Activated CD4-positive, alpha-beta T cell treated with anti-CD3 and anti-CD28 coated beads for 1 hour (primary cell): ENCODE data around the gene ASTN2.

ENCODE experiments used
- DNase-seq: peaks from one replicate; pipeline ENCODE4 v3.0.0-alpha.2; 2020

Gene ASTN2

DNA sequence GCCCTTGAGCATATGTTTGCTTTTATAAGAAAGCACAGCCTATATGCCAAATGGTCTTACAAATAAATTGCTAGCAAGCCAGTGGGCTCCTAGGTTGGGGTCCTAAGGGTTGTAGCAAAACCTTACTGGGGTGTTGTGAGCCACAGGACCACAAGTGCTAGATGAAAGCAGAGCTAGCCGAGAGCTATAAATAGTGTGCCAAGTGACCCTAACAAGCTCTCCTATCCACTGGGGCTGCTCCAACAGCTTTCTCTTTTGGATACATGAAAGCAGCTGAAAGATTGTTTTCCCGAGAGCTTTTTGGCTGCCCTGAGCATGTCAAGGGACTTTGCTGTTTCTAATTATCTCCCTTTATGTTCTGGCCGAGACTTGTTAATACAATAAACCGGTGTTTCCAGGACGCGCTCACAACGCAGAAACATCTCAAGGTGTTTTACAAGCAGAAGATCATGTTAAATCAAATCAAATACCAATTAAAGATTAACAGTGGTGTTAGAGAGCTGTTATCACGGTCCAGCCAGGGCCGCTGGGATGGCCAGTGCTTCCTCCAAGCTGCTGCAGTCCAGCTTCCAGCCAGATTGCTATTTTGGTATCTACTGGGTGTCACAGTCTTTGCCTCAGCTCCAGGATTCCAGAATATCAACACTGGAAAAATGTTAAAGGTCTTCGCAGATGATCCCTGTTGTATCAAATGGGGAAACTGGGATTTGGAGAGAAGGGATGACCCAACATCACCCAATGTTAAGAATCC, 351.0 kb downstream of the ASTN2 start:
- no peak for DNase-seq

GRCh38 chr9:117060963-117061362, 353.9 kb downstream of the ASTN2 start:
- no peak for DNase-seq

- no peak for DNase-seq
Observed at GRCh38 chr9:117050007-117050406, 364.9 kb downstream of the ASTN2 start.

GRCh38 chr9:117046666-117047327, 368.1 kb downstream of the ASTN2 start:
- no peak for DNase-seq

- no peak for DNase-seq
Observed at GRCh38 chr9:117044241-117044640, 370.6 kb downstream of the ASTN2 start.

DNA sequence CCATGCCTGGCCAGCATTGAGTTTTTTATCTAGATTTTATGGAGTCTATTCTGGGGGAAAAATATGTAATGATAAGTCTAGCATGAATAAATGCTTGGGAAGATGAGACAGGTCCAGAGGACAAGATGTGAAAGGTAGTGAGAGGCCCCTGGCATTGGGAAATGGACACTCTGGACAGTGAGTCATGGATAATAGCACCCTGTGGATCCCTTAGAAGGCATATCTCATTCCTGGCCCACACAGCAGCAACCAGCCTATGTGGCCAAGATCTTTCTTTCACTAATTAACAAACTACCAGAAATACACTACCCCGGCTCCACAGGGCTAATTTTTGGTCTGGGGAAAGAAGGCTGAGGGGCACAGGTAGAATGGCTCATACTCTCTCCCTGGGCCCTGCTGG, 371.7 kb downstream of the ASTN2 start:
- no peak for DNase-seq

GRCh38 chr9:117035546-117035945, 379.3 kb downstream of the ASTN2 start:
- DNase-seq: no peak

DNA sequence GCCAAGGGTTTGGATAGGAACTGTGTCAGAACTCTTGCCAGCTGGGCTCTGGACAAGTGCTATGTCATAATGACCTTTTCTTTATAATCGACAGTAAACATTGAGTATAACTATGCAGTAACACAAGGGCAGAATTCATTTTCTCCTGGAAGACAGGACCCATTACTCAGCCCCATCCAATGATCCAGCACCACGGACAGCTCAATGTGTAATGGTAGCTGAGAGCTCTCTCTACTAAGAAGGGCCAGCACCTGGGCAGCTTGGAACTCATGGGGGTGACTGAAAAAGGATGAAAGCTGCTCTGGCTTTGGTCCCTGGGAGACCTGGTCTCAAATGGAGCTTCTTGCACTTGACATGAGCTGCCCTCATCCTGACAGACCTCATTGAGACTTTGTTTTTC, 380.0 kb downstream of the ASTN2 start:
- DNase-seq: no peak

- DNase-seq: no peak
Observed at GRCh38 chr9:117030254-117030768, 384.5 kb downstream of the ASTN2 start.

DNA sequence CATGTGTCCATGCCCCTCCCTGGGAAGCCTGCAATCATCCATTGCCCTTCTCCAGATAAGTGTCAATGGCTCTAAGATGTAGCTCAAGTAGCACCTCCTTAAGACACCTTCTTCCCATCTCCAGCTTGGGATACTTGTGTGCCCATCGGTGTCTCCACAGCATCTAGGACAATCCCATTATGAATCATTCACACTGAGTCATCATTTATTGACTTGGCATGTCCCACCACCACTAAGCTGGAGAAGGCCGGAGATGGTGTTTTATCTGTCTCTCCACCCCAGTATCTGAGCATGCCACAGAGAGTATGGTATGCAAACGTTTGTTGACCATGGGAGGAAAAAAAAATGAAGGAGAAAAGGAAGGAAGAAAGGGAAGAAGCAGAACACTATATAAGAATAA, 385.5 kb downstream of the ASTN2 start:
- no peak for DNase-seq

GRCh38 chr9:117028103-117028858, 386.6 kb downstream of the ASTN2 start:
- DNase-seq: no peak

GRCh38 chr9:117021906-117022305, 393.0 kb downstream of the ASTN2 start:
- no peak for DNase-seq

DNA sequence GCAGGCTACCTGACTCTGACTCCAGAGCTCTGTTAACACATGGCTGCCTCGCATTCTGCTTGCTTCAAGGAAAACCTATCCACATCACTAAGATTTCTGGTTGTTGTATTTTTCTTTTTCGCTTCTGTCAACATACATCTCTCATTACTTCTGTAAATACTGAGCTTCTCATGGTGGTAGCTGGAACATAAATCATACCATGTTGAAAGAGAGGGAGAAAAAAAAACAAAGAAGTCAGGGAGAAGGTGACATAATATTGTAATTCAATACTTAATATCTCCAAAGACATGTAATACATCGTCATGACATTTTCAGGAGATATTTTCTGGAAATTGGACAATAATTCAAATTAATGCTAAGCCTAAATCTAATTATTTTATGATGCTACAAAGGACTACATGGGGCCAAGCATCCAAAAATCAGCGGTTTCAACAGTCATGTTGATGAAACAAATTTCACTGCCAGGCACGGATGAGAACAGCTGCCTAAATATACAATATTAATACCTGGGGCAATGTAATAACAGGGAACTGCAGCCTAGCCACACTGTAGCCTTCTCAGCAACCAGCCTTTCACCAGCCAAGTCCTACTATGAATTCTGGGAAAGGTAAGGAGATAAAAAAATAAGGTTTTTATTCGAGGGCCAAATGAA, 395.8 kb downstream of the ASTN2 start:
- DNase-seq: no peak

DNA sequence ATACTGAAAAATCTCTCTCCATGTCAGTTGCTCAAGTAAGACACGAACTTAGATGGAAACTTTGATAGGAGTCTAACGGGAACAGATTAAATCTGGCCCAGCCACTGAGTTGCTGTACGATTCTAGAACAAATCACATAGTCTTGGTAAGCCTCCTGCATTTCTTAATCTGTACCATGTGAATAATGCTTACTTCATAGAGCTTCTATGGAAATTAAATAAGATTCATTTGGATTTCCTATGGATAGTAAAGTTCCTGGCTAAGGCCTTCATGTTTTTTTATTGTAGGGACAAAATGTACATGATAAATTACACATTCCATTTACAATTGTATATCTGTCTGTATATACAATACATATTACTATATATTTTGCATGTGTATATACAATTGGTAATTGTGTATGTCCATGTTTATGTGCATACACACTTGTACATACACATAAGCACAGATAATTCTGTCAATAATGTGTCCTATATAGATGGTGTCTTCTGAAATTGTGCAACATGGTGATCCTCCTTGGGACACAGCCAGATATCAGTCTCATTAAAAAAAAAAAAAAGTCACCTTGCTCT, 397.4 kb downstream of the ASTN2 start:
- no peak for DNase-seq

DNA sequence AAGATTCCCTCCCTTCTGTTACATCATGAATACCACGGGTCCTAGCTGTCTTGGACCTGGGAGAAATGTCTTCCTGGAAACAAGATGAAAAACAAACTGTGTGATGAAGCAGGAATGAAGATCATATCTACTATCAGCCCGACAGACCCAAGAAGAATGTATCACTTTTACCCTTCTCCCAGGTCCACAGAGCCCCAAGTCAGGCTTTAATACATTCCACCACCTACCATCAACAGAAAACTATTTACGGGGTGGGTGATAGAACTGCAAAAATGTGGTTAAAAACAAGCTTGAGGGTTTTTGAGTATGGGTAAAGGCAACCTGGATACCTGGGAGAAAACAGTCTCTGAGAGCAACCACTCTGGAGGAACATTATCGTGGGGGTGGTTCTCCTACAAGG, 400.8 kb downstream of the ASTN2 start:
- DNase-seq: no peak

DNA sequence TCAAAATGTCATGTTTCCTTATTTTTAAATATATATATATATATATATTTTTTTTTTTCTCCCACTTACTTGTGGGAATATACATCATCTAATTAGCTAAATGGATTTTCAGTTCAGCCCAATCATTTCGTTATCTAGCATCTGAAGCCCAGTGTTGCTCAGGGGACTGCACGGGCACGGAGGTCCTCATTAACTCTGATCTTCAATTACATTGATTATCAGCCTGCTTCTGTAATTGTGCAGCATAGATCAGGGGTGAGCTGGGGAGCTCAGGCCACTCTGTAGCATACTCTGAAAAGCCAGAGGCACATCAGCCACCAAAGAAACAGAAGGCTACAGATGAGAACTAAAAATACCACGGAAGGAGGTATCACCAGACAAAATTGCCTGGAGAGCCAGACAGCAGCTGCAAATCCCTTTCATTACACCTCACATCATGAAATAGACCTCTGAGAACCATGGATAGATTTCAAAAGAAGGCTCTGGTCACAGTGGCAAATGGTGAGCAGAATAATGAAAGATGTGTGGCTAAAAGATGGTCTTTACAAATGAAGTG, 401.3 kb downstream of the ASTN2 start:
- no peak for DNase-seq

DNA sequence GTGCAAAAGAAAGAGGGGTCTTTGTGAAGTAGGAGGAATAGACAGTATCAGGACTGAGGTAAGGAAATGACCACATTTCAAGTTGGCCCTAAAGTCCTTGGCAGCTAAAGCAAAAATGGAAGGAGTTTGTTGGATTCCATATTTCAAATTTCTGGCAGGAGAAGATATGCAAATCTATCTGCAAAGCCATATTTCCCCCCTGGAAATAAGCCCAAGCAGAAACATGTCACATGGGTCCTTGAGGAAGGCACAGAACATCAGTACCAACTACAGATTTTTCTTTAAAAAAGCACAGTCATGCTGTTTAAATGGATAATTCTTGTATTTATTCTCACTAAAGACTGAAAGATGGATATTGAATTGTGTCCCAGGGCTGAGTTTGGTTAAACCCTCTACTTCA, 404.8 kb downstream of the ASTN2 start:
- DNase-seq: no peak

DNA sequence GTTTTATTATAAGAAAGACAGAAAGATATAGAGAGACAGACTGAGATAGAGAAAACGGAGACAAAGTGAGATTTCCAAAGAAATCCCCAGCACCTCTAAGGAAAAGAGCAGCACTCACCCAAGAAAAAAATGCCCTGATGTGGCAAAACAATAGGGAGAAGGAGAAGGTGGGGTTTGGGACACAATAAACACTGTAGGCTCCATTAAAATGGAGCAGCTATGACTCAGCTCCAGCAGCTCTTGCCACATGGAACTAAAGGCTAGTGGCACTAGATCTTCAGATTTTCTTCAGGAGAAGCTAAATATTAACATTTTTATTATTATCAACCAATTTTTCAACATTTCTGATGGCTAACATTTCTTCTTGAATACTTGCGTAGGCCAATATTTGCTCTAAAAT, 406.0 kb downstream of the ASTN2 start:
- no peak for DNase-seq

GRCh38 chr9:117008461-117008860, 406.4 kb downstream of the ASTN2 start:
- DNase-seq: no peak

- DNase-seq: no peak
Observed at GRCh38 chr9:117002686-117003085, 412.2 kb downstream of the ASTN2 start.

GRCh38 chr9:117000834-117001233, 414.0 kb downstream of the ASTN2 start:
- DNase-seq: no peak

- no peak for DNase-seq
Observed at GRCh38 chr9:117000196-117000723, 414.6 kb downstream of the ASTN2 start.
